ENCODE measurements around the gene MCOLN1. TPM values are rescaled to one million over a fixed set of nuclear protein-coding genes. Genes with fewer than 3 reads are reported as not detected.

MCOLN1 gene
- total RNA-seq, 1 experiment from 2014 or later: 16.2 TPM

DNA sequence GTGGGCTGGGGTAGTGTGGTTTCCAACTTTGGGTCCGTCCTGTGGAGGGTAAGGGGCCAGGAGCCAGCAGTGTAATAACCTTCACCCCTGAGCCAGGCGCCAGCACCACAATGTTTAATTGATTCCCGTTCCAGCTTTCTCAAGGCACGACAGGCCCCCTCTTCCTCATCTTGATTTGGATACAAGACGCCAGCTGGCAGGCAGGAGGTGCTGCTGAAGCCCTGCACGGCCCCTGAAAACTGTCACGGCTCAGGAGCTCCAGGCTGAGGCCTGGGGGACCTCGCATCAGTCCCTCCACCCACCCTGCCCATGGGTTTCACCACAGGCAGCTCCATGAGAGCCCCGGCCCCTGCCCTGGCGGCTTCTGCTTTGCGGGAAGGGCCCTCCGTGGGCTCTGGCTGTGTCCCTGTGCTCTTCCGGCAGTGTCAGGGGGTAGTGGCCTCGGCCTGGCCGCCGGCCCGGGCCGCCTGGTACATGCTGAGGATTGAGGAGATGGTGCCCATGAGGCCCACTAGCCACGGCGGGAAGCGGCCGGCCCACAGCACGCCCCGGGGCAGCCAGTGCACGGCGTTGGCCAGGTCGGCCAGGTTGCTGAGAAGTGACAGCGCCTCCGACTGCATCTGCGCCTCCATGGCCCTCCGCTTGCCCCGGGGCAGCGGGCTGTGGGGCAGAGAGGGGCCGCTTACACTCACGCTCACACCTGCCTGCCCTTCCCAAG lies 45.5 kb upstream of the MCOLN1 start:
- H3K27me3 Mint-ChIP-seq (ENCODE audit: insufficient read depth, unreplicated experiment): no peaks in the 10 kb centered on the region
- H3K4me1 ChIP-seq: no peaks in the 10 kb centered on the region
- no peak for DNase-seq
- peaks cover 58% of the 10 kb centered on the region for H3K36me3 Mint-ChIP-seq (ENCODE audit: insufficient read depth, unreplicated experiment)
- no peak overlapping the region for H3K4me3 Mint-ChIP-seq (ENCODE audit: unreplicated experiment)
- H3K4me3 ChIP-seq (ENCODE audit: low read depth, low read length): no peak overlapping the region
- CTCF ChIA-PET: no interaction called here
- H3K9me3 ChIP-seq: no peaks in the 10 kb centered on the region
- H3K4me1 Mint-ChIP-seq (ENCODE audit: low read depth, unreplicated experiment): peaks cover 5% of the 10 kb centered on the region
- TF ChIP-seq, protein P1, sequence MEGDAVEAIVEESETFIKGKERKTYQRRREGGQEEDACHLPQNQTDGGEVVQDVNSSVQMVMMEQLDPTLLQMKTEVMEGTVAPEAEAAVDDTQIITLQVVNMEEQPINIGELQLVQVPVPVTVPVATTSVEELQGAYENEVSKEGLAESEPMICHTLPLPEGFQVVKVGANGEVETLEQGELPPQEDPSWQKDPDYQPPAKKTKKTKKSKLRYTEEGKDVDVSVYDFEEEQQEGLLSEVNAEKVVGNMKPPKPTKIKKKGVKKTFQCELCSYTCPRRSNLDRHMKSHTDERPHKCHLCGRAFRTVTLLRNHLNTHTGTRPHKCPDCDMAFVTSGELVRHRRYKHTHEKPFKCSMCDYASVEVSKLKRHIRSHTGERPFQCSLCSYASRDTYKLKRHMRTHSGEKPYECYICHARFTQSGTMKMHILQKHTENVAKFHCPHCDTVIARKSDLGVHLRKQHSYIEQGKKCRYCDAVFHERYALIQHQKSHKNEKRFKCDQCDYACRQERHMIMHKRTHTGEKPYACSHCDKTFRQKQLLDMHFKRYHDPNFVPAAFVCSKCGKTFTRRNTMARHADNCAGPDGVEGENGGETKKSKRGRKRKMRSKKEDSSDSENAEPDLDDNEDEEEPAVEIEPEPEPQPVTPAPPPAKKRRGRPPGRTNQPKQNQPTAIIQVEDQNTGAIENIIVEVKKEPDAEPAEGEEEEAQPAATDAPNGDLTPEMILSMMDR (IDR thresholded peaks at IDR 0.05; ENCODE audit: insufficient read depth in 1 of 2, low read depth in 1 of 2, low read length in 1 of 2, severe bottlenecking in 1 of 2, unreplicated experiment in 1 of 2): no peak
- H3K27me3 ChIP-seq (replicated peaks; ENCODE audit: control insufficient read depth, insufficient read depth, low read length): no peaks in the 10 kb centered on the region
- no peaks in the 10 kb centered on the region for H3K9me3 Mint-ChIP-seq (ENCODE audit: unreplicated experiment)
- no TSS peak for BruUV-seq (replicated peaks)
- POLR2A ChIA-PET: no interaction called here
- H3K36me3 ChIP-seq (ENCODE audit: control insufficient read depth, insufficient read depth, low read length): no peaks in the 10 kb centered on the region
- no peak overlapping the region for H3K27ac Mint-ChIP-seq (ENCODE audit: unreplicated experiment)
- intact Hi-C loops (cut with micrococcal nuclease; ENCODE audit: unreplicated experiment): no loop called here

DNA sequence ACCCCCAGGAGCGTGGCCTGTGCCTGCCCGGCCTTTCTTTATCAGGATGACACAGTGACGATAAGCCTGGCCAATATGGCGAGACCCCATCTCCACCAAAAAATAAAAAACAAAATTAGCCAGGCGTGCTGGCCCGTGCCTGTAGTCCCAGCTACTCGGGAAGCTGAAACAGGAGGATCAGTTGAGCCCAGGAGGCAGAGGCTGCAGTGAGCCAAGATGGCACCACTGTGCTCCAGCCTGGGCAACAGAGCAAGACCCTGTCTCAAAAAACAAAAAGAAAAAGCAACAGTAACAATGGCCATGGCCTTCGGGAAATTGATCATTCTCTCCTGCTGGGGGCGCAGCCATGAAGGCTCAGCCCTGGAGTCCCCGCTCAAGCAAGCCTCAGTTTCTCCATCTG lies 44.7 kb upstream of the MCOLN1 start:
- POLR2A ChIA-PET: no interaction called here
- intact Hi-C loops (cut with micrococcal nuclease; ENCODE audit: unreplicated experiment): no loop called here
- no peak overlapping the region for H3K4me3 Mint-ChIP-seq (ENCODE audit: unreplicated experiment)

DNA sequence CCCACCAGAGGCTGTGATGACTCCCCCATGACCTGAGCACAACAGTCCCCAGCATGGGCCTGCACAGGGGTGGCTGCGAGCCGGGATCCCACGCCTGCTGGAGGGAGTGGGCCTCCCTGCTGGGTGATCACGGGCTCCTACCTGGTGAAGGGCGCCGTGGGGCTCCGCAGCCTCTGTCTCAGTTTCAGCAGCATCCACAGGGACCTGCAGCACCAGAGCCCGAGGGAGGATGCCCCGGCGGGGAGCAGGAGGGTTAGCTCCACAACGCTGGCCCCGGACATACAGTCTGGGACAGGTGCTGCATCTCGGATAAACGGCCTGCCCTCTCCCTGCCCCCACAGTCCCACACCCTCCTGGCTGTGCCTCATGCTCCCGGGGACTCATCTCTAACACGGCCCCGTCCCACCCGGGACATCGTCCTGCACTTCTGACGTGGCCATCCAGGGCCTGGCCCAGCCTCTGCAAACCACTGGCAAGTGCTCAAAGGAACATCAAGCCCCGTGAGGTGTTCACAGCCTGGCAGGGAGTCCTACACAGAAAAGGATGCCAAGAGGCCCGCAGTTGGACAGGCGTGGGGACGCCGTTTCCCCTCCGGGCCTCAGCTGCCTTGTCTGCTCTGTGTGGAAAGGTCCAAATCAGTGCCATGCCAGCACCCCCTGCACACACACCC lies 44.1 kb upstream of the MCOLN1 start:
- Histone ChIP-seq H3K27me3 (replicated peaks; ENCODE audit: control insufficient read depth, insufficient read depth, low read length) (no peaks in the 10 kb centered on the region), H3K4me3 (ENCODE audit: low read depth, low read length) (no peak overlapping the region), H3K36me3 (ENCODE audit: control insufficient read depth, insufficient read depth, low read length) (no peaks in the 10 kb centered on the region), H3K4me1 (peaks cover 3% of the 10 kb centered on the region; the same call in 1 of the 2 replicates), H3K9me3 (no peaks in the 10 kb centered on the region)
- Mint-ChIP-seq H3K9me3 (ENCODE audit: unreplicated experiment) (no peaks in the 10 kb centered on the region), H3K36me3 (ENCODE audit: insufficient read depth, unreplicated experiment) (peaks cover 47% of the 10 kb centered on the region), H3K27ac (ENCODE audit: unreplicated experiment) (no peak overlapping the region), H3K4me1 (ENCODE audit: low read depth, unreplicated experiment) (peaks cover 5% of the 10 kb centered on the region), H3K4me3 (ENCODE audit: unreplicated experiment) (no peak overlapping the region), H3K27me3 (ENCODE audit: insufficient read depth, unreplicated experiment) (no peaks in the 10 kb centered on the region)
- intact Hi-C loops (cut with micrococcal nuclease; ENCODE audit: unreplicated experiment): no loop called here
- ChIA-PET CTCF (no interaction called here), POLR2A (no interaction called here)
- BruUV-seq (replicated peaks): no TSS peak
- TF ChIP-seq, protein P1 (IDR thresholded peaks at IDR 0.05; ENCODE audit: insufficient read depth in 1 of 2, low read depth in 1 of 2, low read length in 1 of 2, severe bottlenecking in 1 of 2, unreplicated experiment in 1 of 2): no peak
- no peak for DNase-seq

More for the DNA sequence above, 44.7 kb upstream of the MCOLN1 start:
- peaks cover 50% of the 10 kb centered on the region for H3K36me3 Mint-ChIP-seq (ENCODE audit: insufficient read depth, unreplicated experiment)
- Histone ChIP-seq H3K27me3 (replicated peaks; ENCODE audit: control insufficient read depth, insufficient read depth, low read length) (no peaks in the 10 kb centered on the region), H3K36me3 (ENCODE audit: control insufficient read depth, insufficient read depth, low read length) (no peaks in the 10 kb centered on the region), H3K4me1 (no peaks in the 10 kb centered on the region), H3K4me3 (ENCODE audit: low read depth, low read length) (no peak overlapping the region), H3K9me3 (no peaks in the 10 kb centered on the region)
- DNase-seq: no peak
- TF ChIP-seq, protein P1 (IDR thresholded peaks at IDR 0.05; ENCODE audit: insufficient read depth in 1 of 2, low read depth in 1 of 2, low read length in 1 of 2, severe bottlenecking in 1 of 2, unreplicated experiment in 1 of 2): no peak
- no TSS peak for BruUV-seq (replicated peaks)
- H3K9me3 Mint-ChIP-seq (ENCODE audit: unreplicated experiment): no peaks in the 10 kb centered on the region
- CTCF ChIA-PET: no interaction called here
- no peaks in the 10 kb centered on the region for H3K27me3 Mint-ChIP-seq (ENCODE audit: insufficient read depth, unreplicated experiment)
- peaks cover 5% of the 10 kb centered on the region for H3K4me1 Mint-ChIP-seq (ENCODE audit: low read depth, unreplicated experiment)
- H3K27ac Mint-ChIP-seq (ENCODE audit: unreplicated experiment): no peak overlapping the region

Measured in Caco-2 (cell line).